Stomach (tissue), 9 donors: Measurements from ENCODE around the gene GPR153. TPM values are rescaled to one million over a fixed set of nuclear protein-coding genes. Genes with fewer than 3 reads are reported as not detected.
A peak's percentile ranks its signal among the peaks of the same experiment; 100 is the strongest.

ENCODE experiments used
- DNase-seq, 2 donors: peaks; one replicate each; pipeline versions ENCODE4 v3.0.0 to v3.0.0-alpha.2; 2013 to 2019
- H3K27ac ChIP-seq, 5 donors: fragments of 200-600 bp in 4 of 5; sonication (generic) in 4 of 5; one replicate each; pipeline ENCODE4 v1.5.1; 2013 to 2019; ENCODE audit warnings: mild to moderate bottlenecking in 1 of 5, moderate library complexity in 1 of 5
- H3K27me3 ChIP-seq, 3 donors: fragments of 200-600 bp; sonication (generic); one replicate each; pipeline ENCODE4 v1.5.1; 2017 to 2019; ENCODE audit warnings: mixed run types in 1 of 3
- H3K36me3 ChIP-seq, 4 donors: fragments of 200-600 bp; sonication (generic); 1 replicate in 3 of 4; 2 replicates in 1 of 4; pipeline ENCODE4 v1.5.1; 2016 to 2019
- H3K4me1 ChIP-seq, 4 donors: fragments of 200-600 bp; sonication (generic); one replicate each; pipeline ENCODE4 v1.5.1; 2016 to 2019
- H3K4me3 ChIP-seq, 4 donors: fragments of 200-600 bp; sonication (generic) in 3 of 4; one replicate each; pipeline ENCODE4 v1.5.1; 2016 to 2019; ENCODE audit warnings: mild to moderate bottlenecking in 1 of 4
- H3K9me3 ChIP-seq, 4 donors: fragments of 200-600 bp; sonication (generic); one replicate each; pipeline ENCODE4 v1.5.1; 2016 to 2019
- CTCF ChIP-seq, 7 experiments: fragments of 450-650 bp in 4 of 7; fragments of 200-600 bp in 3 of 7; sonication (generic) in 3 of 7; IDR thresholded peaks; one replicate each; pipeline ENCODE4 v1.5.1; 2016 to 2019; ENCODE audit warnings: antibody characterized with exemption in 7 of 7, control low read depth in 2 of 7, mild to moderate bottlenecking in 1 of 7
- EP300 ChIP-seq: sonication (generic); formaldehyde crosslinking; IDR thresholded peaks from one replicate; pipeline ENCODE4 v1.6.1; 2017; ENCODE audit warnings: antibody characterized with exemption
- POLR2A ChIP-seq, 4 donors: fragments of 450-650 bp; IDR thresholded peaks; one replicate each; pipeline ENCODE4 v1.6.1; 2016; ENCODE audit warnings: antibody characterized with exemption in 4 of 4, control low read depth in 2 of 4, mild to moderate bottlenecking in 1 of 4, moderate library complexity in 1 of 4
- POLR2AphosphoS5 ChIP-seq, 3 donors: sonication (generic); formaldehyde crosslinking; IDR thresholded peaks; one replicate each; pipeline ENCODE4 v1.6.1; 2016; ENCODE audit warnings: antibody characterized with exemption in 3 of 3
- WGBS, 5 donors: extraction: QIAGEN DNeasy Blood & Tissue Kit in 3 of 5; methylation state at CpG; one replicate each; pipeline versions ENCODE4 v1.1.5 to v1.1.7; 2013 to 2018; 5-methylcytosine and 5-hydroxymethylcytosine counted together
- intact Hi-C: fragments of 100-400 bp; cut with DNase I; formaldehyde crosslinking; loops from one replicate; pipeline ENCODE4 v1.15.1; 2023; ENCODE audit warnings: low total_unique reads
- polyA plus RNA-seq, 3 donors: library from polyadenylated mRNA; stranded (reverse); fragments of 200-250 nt; gene quantifications; one replicate each; pipeline ENCODE4 v1.2.3, GENCODE V29; 2013
- total RNA-seq, 5 donors: library from RNA; depleted of rRNA; stranded (reverse); fragments of >200 nt; gene quantifications; one replicate each; pipeline versions ENCODE4 v1.1.0 to v1.2.3, GENCODE V29; 2014 to 2016
- donor health status: healthy with polysubstance abuse.
- donor health status: Bipolar disorder and iron deficiency.
- donor health status: healthy.

The GPR153 gene
- total and polyA plus RNA-seq, 8 donors = 1.8 to 63.1 (median 2.8) TPM

- Histone ChIP-seq H3K27me3 (peaks cover 7 to 83% (median 49%) of the 10 kb centered on the region in 3 donors), H3K36me3 (peaks cover 0 to 23% (median 13%) of the 10 kb centered on the region in 4 donors), H3K4me1 (peaks cover 22 to 36% (median 33%) of the 10 kb centered on the region in 4 donors), H3K27ac (no peak overlapping the region), H3K9me3 (no peaks in the 10 kb centered on the region), H3K4me3 (no peak overlapping the region)
- peak in 1 of 2 donors; percentile 47 for DNase-seq
- intact Hi-C loops = loop anchor here (5.0 to 10.0 kb wide), 3 partner anchors 92 to 195 kb away; no protein-coding TSS in a partner anchor
- TF ChIP-seq CTCF (IDR thresholded peaks at IDR 0.05) (no peak), POLR2A (IDR thresholded peaks at IDR 0.05) (no peak), POLR2AphosphoS5 (IDR thresholded peaks at IDR 0.05) (no peak), EP300 (no peak)
- WGBS, 5 donors = 16 to 50% (median 21%) methylated on average over 18 to 71 of the region's 71 CpGs
Measured at GRCh38 chr1:6249739-6250689, 10.9 kb downstream of the GPR153 start.

- H3K9me3 ChIP-seq = no peaks in the 10 kb centered on the region
- peaks cover 0 to 16% (median 8%) of the 10 kb centered on the region in 4 donors for H3K36me3 ChIP-seq
- H3K27ac ChIP-seq = no peak overlapping the region
- peaks cover 14 to 87% (median 58%) of the 10 kb centered on the region in 3 donors for H3K27me3 ChIP-seq
- peak overlapping the region in 3 of 4 donors; percentile 1 to 36 (median 8) for H3K4me3 ChIP-seq
- peak in 1 of 2 donors; percentile 73 for DNase-seq
- WGBS, 5 donors = 4 to 20% (median 6%) methylated on average over 12 to 93 of the region's 96 CpGs
- intact Hi-C loops = loop anchor here (5.0 to 10.0 kb wide), 3 partner anchors 93 to 194 kb away; no protein-coding TSS in a partner anchor
- H3K4me1 ChIP-seq = peaks cover 22 to 42% (median 40%) of the 10 kb centered on the region in 4 donors
- TF ChIP-seq POLR2A (IDR thresholded peaks at IDR 0.05) (no peak), EP300 (no peak)
Measured at GRCh38 chr1:6248932-6249738, 11.8 kb downstream of the GPR153 start.

GRCh38 chr1:6248161-6248776, 12.6 kb downstream of the GPR153 start:
- intact Hi-C loops = loop anchor here (5.0 to 10.0 kb wide), 3 partner anchors 94 to 193 kb away; no protein-coding TSS in a partner anchor
- H3K36me3 ChIP-seq = peaks cover 0 to 8% (median 0%) of the 10 kb centered on the region in 4 donors
- DNase-seq = no peak
- no peaks in the 10 kb centered on the region for H3K9me3 ChIP-seq
- H3K27ac ChIP-seq = no peak overlapping the region
- H3K4me3 ChIP-seq = no peak overlapping the region
- TF ChIP-seq EP300 (no peak), CTCF (IDR thresholded peaks at IDR 0.05) (no peak), POLR2A (IDR thresholded peaks at IDR 0.05) (no peak), POLR2AphosphoS5 (IDR thresholded peaks at IDR 0.05) (no peak)
- 74 to 88% (median 83%) methylated on average over 10 to 14 of the region's 14 CpGs for WGBS, 5 donors
- H3K27me3 ChIP-seq = peaks cover 22 to 96% (median 66%) of the 10 kb centered on the region in 3 donors
- H3K4me1 ChIP-seq = peaks cover 22 to 42% (median 40%) of the 10 kb centered on the region in 4 donors

- WGBS, 5 donors = 44 to 70% (median 65%) methylated on average over 5 of the region's 5 CpGs
- Histone ChIP-seq H3K4me3 (no peak overlapping the region), H3K9me3 (no peaks in the 10 kb centered on the region), H3K27ac (no peak overlapping the region), H3K27me3 (peaks cover 22 to 100% (median 72%) of the 10 kb centered on the region in 3 donors), H3K4me1 (peaks cover 23 to 44% (median 42%) of the 10 kb centered on the region in 4 donors), H3K36me3 (peaks cover 0 to 8% (median 0%) of the 10 kb centered on the region in 4 donors)
- no peak for DNase-seq
- TF ChIP-seq EP300 = no peak
- no peak for TF ChIP-seq POLR2A (IDR thresholded peaks at IDR 0.05)
- TF ChIP-seq POLR2AphosphoS5 (IDR thresholded peaks at IDR 0.05) = no peak
- TF ChIP-seq CTCF (IDR thresholded peaks at IDR 0.05) = no peak
- intact Hi-C loops = loop anchor here (5.0 to 10.0 kb wide), 3 partner anchors 95 to 193 kb away; no protein-coding TSS in a partner anchor
Measured at GRCh38 chr1:6247651-6248050, 13.2 kb downstream of the GPR153 start.
